EL (cell line): ENCODE results near the gene GPSM1.
"Not testable (repeated sequence)": the region's sequence is repeated elsewhere in the genome, so short reads cannot be mapped to it uniquely, and the experiment has no call there.

Experiments used
- DNase-seq: peaks from one replicate; pipeline ENCODE4 v3.0.0-alpha.2; 2016

The GPSM1 gene

DNA sequence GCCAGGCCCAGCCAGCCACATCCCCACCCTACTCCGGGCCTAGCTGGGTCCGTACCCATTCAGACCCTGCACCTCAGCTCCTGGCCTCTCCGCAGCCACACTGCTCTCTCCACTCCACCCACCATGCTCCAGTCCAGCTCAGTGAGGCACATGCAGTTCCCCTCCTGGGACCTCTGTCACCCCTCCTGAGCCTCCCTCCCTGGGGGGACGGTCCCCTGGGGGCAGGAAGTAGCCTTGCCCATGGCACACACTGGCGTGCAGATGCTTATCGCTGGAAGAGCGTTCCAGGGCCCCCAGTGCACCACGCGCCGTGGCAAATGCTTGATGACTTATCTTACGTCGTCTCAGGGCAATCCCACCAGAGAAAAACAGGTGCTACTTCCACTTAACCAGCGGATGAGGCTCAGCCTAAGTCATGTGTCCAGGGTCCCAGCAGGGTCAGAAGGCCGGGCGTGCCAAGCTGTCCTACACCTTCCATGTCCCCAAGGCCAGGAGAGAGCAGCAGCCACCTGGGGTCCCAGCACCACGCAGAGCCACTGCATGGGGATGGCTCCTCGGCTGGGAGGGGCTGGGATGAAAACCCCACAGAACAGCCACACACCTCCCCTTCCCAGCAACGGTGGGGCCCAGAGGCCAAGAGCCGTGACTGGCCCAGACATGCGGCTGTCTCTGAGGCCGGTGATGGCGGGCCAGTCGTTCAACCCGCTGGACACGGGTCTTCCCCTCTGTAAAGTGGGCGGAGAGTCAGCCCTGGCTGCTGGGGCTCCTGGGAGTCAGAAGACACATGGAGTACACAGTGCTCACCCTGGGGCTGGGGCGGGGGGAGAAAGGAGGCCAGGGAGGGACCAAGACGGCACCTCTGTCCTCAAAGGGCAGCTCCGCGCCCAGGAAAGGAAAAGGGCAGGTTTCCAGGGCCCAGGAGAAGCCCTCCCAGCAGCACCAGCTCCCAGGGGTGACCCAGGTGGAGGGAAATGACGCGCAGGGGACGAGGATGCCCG is 20.8 kb upstream of the GPSM1 start:
- peak; percentile 20 for DNase-seq

DNA sequence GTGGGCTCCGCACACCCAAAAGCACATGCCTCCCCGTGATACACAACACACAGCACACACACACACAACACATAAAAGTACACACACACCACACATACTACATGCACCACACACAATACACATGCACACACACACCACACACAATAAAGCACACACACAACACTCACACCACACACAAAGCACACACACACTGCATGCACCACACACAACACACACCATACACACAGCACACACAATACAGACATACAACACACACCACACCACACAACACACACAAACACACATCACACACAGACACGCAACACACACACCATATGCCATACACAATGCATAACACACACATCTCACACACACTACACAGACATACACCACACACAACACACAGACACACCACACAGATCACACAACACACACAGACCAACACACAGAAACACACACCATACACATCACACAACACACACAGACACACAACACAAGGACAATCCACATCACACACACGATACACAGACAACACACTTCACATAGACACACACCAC is 20.1 kb upstream of the GPSM1 start:
- no peak for DNase-seq

DNA sequence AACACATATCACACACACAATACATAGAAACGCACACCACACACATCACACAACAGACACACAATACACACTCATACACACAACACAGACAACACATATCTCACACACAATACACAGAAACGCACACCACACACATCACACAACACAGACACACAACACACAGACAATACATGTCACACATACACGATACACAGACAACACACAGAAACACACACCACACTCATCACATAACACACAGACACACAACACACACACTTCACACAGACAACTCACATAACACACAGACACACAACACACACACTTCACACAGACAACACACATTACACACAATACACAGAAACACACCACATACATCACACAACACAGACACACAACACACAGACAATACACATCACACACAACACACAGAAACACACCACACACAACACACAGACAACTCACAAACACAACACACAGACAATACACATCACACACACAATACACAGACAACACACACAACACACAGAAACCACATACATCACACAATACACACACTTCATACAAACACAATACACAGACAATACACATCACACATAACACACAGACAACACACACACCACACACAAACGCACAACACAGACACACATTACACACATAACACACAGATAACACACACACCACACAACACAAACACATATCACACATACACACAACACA is 19.2 kb upstream of the GPSM1 start:
- no peak for DNase-seq

DNA sequence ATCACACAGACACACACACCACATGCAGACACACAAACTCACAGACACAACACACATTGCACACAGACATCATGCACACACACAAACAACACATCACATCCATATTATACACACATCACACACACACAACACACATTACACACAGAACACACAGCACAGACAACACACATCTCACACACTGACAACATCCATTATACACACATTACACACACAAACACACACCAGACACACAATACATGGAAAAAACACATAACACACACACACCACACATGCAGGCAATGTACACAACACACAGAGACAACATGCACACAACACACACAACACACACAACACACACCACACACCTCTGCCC is 18.7 kb upstream of the GPSM1 start:
- no peak for DNase-seq

DNA sequence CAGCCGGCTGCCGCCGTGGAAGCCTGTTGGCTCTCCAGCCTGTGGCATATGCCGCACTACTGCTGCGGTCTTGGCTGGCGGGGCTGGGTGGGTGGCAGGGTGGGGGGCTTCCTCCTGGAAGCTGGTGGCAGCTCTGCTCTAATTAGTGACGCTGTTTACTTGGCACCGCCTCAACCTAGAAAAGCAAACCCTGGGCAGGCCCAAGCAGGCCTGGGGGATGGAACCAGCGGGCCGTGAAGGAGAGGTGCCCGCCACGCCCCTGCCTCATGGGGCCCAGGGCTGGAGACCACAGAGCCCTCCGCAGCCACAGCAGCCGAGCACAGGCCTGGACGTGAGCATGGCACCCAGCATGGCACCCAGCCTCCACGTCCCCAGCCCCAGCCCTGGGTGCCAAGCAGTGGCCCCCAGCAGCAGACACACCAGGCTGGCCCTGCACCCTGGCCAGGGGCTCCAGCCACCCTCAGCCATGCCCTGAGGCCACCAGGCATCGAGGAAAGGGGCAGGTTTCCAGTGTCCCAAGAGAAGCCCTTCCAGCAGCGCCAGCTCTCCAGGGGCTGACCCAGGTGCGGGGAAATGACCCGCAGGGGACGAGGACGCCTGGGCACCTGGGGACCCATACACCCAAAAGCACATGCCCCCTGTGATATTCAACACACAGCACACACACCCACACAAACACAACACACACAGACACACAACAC is 18.1 kb upstream of the GPSM1 start:
- DNase-seq = no peak

DNA sequence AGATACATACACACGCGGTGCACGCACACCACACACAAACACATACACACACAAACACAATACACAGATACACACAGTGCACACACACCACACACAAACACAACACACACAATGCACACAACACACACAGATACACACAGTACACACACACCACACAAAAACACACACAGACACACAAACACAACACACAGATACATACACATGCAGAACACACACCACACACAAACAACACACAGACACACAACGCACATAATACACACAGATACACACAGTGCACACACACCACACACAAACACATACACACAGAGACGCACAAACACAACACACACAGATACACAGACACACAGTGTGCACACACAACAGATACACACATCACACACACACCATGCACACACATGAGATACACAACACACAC is 17.5 kb upstream of the GPSM1 start:
- no peak for DNase-seq

DNA sequence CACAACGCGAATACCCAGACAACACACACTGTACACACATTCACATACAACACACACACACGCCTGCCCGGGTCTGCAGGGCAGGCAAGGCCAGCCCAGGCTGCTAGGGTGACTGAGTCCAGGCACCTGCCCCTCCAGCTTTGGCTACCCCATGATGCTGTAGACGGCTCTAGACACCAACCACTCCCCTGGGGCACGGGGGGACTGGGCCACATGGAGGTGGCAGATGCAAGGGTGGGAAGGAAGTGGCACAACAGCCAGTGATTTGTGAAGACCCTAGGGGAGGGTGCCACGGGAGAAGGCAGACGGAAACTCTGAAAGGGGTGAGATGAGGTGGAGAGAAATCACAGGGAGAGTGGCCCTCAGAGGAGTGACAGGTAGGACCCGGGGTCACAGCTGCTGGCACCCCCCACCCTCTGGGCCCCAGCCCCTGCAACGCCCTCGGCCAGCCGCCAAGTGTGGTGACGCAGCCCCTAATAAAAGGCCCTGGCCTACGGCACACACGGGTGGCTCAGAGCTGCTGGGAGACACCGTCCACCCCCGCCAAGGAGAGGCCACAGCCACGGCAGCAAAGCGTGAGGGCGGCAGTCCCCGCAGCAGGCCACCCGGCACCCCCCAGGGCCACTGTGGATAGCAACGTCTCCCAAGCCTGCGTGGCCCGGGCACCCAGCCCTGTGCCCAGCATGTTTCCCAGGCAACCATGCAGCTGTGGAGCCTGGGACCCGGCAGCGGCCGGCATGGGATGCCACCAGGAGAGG is 16.9 kb upstream of the GPSM1 start:
- DNase-seq = no peak

DNA sequence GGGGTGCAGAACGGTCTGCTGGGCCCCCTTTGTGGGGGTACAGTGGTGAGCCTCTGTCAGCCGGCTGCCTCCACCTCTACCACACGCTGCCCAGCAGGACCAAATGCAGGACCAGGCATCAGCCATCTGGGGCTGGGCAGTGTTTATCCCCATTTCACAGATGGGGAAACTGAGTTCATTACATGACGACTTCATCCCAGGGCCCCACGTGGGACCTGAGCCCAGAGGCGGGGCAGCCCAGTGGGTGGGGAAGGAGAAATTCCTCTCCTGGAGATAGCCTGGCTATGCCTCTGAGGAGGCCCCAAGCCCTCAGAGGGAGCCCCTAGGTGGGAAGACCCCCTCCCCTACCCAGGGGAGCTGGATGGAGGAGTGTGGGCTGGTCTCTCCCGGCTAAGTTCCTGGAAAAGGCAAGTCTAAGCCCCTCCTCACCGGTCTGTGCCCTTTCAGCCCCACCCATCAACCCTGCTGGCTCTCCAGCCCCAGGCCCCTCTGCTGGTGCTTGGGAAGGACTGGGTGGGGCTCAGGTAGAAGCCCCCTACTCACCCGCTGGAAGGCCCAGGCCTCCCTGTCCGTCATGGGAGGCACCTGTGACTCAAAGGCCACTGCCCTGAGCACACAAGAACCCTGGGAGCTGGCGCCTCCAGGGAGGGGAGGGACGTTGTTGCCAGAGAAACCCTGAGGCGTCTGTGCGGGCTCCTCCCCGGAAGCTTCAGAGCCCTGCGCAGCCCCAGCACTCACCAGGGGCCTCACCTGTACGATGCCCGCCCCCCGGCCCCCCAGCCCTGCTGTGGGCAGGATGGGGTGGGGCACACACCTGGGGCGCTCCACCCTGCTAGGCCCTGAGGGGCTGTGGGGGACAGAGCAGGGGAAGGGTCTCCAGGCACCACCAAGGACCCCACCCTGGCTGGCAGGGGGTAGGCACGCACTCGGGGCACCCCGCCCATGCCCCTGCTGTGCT is 16.0 kb upstream of the GPSM1 start:
- no peak for DNase-seq

DNA sequence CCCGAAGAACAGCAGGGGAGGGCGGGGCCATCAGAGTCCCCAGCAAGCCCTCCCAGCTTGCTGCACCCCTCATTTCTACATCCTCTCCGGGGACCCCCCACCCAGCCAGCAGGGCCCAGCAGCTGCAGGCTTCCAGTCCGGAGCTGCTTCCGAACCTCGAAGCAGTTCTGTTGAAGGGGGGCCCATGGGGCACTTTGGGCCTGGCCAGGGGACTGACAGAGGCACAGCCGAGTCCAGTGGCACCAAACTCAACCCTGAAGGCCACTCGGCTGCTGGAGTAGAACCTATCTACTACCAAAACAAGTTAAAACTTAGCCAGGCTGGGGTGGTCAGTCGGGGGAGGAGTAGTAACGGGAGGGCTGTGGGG is 15.3 kb upstream of the GPSM1 start:
- DNase-seq = no peak

DNA sequence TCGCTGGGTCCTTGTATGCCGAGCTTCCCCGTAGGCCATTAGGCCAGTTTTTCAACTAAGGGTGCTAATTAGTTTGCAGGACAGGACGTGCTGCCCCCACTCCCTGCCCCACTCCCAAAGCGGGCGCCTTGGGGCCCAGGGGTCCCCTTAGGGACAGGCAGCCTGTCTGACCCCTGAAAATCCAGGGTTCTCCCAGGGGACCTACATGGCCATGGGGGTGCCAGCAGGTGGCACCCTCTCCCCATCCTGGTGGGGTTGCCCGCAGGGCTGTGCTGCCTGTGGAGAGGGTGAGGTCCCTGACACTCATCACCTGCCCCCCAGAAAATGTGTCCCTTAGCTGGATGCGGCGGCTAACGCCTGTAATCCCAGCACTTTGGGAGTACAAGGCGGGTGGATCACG is 14.9 kb upstream of the GPSM1 start:
- peak; percentile 64 for DNase-seq

DNA sequence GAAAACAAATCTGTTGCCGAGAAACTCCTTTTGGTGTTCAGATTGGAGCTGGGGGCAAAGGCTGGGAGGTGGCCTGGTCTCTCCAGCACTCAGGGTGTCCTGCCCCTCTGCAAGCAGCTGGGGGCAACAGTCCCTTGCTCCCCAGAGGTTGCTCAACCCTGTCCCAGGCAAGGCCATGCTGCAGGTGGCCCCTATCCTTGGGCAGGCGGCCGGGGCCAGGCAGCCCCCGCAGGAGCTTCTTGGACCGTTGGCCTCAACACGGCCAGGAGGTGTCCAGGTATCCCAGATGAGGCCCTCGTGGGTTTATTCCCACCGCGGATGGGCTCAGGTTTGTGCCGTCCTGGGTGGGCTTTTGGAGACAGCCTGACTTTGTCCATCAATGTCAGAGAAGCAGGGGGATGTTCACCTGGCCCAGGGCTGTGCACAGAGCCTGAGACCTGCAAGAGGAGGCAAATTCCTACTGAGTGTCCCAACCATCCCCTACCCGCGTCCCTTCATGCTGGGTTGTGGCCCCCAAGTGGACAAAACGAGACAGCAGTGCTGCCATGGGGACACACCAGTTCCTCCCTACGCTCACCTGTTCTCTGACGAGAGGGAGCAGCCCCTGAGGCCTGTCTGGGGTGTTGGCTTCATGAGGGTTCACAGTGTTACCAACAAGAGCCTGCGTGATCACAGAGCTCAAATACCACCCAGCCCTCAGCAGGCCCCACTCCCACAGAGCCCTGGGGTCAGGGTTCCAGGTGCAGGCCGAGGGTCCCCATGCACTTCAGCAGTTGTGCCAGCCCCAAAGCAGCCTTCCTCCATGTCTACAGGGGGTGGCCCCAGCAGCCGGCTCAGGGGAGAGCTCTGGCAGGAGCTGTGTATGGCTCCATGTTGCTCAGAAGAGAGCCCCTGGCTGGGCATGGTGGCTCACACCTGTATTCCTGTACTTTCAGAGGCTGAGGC is 14.0 kb upstream of the GPSM1 start:
- DNase-seq = no peak

DNA sequence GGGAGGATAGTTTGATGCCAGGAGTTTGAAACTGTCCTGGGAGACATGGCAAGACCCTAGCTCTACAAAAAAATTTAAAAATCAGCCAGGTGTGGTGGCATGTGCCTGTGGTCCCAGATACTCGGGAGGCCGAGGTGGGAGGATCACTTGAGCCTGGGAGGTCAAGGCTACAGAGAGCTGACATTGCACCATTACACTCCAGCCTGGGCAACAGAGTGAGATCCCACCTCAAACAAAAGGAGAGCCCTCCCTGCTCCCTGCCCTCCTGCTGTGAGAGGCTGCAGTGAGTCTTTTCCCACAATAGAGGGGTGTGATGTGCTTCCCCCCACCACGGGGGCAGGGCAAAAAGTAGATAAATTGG is 13.3 kb upstream of the GPSM1 start:
- DNase-seq = no peak

DNA sequence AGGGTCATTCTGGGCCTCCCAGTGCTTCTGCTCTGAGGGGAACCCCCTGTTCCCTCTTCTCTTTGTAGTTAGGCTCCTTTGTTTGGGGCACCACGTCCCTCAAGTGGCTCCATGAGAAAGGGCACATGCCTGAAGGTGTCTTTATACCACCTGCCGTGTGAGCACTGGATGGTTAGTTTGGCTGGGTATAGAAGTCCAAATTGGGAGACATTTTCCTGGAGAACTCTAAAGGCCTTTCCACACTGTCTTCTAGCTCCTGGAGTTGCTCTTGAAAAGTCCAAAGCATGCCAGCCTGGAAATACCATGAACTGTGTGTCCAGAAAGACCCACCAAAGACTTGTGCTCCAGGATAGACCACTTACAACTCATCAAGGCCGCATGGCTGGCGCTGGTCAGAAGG is 12.4 kb upstream of the GPSM1 start:
- DNase-seq = no peak

DNA sequence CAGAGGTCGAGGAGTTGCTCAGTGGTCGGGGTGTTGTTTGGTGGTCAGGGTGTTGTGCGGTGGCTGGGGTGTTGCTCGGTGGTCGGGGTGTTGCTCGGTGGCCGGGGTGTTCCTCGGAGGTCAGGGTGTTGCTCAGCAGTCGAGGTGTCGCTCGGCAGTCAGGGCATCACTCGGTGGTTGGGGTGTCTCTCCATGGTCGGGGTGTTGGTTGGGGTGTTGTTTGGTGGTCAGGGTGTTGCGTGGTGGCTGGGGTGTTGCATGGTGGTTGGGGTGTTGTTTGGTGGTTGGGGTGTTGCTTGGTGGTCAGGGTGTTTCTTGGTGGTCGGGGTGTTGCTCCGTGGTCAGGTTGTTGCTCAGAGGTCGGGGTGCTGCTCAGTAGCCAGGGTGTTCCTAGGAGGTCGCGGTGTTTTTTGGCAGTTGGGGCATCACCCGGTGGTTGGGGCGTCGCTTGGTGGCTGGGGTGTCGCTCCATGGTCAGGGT is 11.0 kb upstream of the GPSM1 start:
- no peak for DNase-seq

DNA sequence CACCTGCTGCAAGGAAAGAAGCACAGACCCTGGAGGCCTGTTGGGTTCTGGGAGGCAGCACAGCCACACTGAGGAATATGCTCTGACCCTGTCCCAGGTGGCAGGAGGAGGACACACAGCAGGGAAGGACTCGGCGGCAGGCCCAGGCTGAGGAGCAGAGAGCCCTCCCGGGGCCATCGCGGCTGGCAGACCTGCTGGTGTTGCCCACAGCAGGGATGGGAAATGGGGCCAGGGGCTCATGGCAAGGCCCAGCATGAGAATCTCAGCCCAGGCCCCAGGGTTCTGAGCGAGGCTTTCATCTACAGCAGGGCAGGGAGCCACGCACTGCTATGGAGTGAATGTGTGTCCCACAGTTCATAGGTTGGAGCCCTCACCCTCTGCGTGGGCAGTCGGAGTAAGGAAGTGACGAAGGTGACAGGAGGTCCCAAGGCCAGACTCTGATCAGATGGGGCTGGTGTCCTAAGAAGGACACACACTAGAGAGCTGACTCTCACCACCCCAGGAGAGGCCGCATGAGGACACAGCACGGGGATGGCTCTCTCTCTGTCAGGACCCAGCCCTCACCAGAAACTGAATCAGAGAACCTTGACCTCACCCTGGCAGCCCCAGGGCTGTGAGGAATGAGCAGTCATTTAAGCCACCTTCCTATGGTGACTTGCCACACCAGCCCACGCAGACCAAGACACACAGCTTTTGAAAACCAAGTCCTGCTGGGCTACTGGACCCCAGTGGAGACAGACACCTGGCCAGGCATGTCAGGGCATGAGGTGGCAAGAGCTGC is 10.3 kb upstream of the GPSM1 start:
- no peak for DNase-seq

DNA sequence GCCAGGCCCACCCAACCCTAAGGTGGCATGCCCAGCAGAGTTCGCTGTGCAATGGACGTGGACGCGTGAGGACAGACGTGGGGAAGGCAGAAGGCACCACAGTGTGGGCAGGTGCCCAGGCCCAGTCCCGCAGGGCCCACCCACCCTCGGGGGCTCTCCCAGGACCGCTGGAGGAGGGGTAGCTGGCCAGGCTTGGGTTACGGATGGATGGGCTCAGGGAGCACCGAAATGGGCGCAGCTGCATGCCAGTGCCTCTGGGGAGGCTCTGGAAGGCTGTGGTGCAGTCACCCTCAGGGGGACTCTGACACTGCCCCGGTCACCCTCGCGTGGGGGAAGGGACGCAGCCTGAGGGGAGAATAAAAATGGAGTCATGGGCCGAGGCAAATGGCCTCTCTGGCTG is 9.6 kb upstream of the GPSM1 start:
- no peak for DNase-seq

DNA sequence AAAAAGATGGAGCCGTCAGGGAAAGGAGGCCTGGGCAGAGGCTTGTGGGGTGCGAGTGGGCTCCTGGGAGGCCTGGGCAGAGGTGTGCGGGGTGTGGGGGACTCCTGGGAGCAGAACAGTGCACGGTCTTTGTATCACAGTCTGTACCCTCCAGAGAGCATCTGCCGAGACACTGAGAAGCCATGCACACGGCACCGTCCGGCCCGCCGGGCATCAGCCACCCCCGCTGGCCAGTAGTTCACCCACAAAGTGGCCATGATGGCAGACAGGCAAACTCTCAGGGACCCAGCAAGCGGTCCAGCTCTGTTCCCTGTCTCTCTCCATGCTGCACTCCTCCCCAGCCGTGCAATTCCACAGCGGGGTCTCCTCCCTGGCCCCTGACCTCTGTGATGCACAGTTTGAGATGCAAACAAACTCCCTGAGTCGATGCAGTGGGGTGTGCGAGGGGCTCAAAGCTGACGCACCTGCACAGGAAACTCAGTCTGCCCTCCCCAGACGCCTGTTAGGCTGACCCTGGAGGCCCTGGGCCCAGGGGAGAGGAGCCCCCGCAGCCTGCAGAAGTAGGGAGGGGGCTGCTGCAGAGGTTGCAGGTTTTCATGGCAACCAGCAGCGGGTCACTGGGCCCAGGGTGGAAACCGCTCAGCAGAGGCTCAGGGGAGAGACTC is 9.1 kb upstream of the GPSM1 start:
- no peak for DNase-seq

DNA sequence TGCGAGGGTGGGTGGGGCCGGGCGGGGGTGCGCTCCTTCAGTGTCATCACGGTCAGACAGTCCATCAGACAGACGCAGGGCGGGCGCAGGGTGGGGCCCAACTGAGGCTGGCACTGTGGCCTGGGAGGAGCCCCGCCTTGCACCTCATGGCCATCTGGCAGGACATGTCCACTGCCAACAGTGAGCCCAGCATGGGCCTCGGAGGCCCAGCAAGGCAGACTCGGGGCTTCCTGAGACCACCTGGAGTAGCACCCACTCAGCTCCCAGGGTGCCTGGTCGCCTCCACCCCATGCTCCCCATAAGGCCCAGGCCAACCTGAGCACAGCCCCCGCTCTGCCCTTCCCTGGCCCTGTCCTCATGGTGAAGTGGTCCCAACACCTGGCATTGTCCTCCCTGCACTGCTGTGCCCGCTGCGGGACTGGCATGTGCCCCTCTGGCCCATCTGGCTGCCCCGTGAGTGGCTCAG is 8.5 kb upstream of the GPSM1 start:
- DNase-seq = no peak

DNA sequence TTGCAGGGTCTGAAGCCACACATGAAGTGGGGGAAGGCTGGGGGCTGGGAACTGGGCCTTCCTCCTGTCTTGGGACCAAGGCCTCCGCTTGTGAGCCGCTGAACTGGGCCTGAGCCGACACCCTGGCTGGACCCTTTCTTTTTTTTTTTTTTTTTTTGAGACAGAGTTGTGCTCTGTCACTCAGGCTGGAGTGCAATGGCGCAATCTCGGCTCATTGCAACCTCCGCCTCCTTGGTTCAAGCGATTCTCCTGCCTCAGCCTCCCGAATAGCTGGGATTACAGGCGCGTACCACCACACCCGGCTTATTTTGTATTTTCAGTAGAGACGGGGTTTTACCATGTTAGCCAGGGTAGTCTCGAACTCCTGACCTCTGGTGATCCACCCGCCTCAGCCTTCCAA is 8.1 kb upstream of the GPSM1 start:
- DNase-seq = not testable (repeated sequence)
